Measurements from ENCODE around the gene PLP2.

- no peak for TF ChIP-seq CTCF (IDR thresholded peaks at IDR 0.05)
- TF ChIP-seq ZFX (IDR thresholded peaks at IDR 0.05; ENCODE audit: borderline replicate concordance), result no peak
These were observed 4.0 kb downstream of the PLP2 start for GRCh38 chrX:49175435-49176274.

Data from 22Rv1 (cell line).